Neural cell (in vitro differentiated cells): Measurements from ENCODE around the gene HPS5.

Experiments used
- CTCF ChIP-seq: fragments of 450-650 bp; IDR thresholded peaks from 2 replicates; pipeline ENCODE4 v1.5.1; 2014; ENCODE audit warnings: antibody characterized with exemption, mild to moderate bottlenecking, moderate library complexity; ENCODE audit not compliant: poor library complexity, severe bottlenecking
- EP300 ChIP-seq: fragments of 450-650 bp; conservative IDR thresholded peaks from 2 replicates; pipeline ENCODE4 v1.6.1; 2014; ENCODE audit warnings: antibody characterized with exemption, mild to moderate bottlenecking, moderate library complexity; ENCODE audit not compliant: poor library complexity, severe bottlenecking
- EZH2 ChIP-seq: fragments of 200-600, 300-800 bp; shearing (Covaris generic), sonication (generic); IDR thresholded peaks from 2 replicates; pipeline ENCODE4 v1.6.1; 2014; ENCODE audit warnings: antibody characterized with exemption, low read length, borderline replicate concordance, mild to moderate bottlenecking; ENCODE audit not compliant: insufficient read depth, poor library complexity, severe bottlenecking
- MXI1 ChIP-seq: fragments of 450-650 bp; conservative IDR thresholded peaks from 2 replicates; pipeline ENCODE4 v1.6.1; 2014; ENCODE audit warnings: antibody characterized with exemption, mild to moderate bottlenecking; ENCODE audit not compliant: poor library complexity, severe bottlenecking
- SMC3 ChIP-seq: fragments of 450-650 bp; conservative IDR thresholded peaks from 2 replicates; pipeline ENCODE4 v1.6.1; 2014; ENCODE audit warnings: antibody characterized with exemption, mild to moderate bottlenecking, moderate library complexity; ENCODE audit not compliant: poor library complexity

- TF ChIP-seq CTCF (peak; percentile 8), SMC3 (peak; percentile 45), EZH2 (no peak), MXI1 (peak; percentile 96), EP300 (peak; percentile 89)
Measured at GRCh38 chr11:18321969-18322711, at the start of gene HPS5, which contains the start of gene GTF2H1.
